ENCODE measurements around the gene PRKACB.
"Not testable (repeated sequence)": the region's sequence is repeated elsewhere in the genome, so short reads cannot be mapped to it uniquely, and the experiment has no call there.

The PRKACB gene

GRCh38 chr1:84223751-84224432 is 79.8 kb downstream of the PRKACB start:
- DNase-seq (ENCODE audit: low spot score), result no peak

- DNase-seq (ENCODE audit: low spot score), result no peak
Observed at GRCh38 chr1:84224905-84225304, 80.8 kb downstream of the PRKACB start.

- DNase-seq (ENCODE audit: low spot score), result no peak
Observed at GRCh38 chr1:84225646-84226045, 81.6 kb downstream of the PRKACB start.

GRCh38 chr1:84232676-84233075 is 88.6 kb downstream of the PRKACB start:
- DNase-seq (ENCODE audit: low spot score), result not testable (repeated sequence)

GRCh38 chr1:84236256-84236655 is 92.2 kb downstream of the PRKACB start:
- no peak for DNase-seq (ENCODE audit: low spot score)

GRCh38 chr1:84242641-84243040 is 98.6 kb downstream of the PRKACB start:
- DNase-seq (ENCODE audit: low spot score), result no peak

- no peak for DNase-seq (ENCODE audit: low spot score)
Observed at GRCh38 chr1:84245563-84245962, 101.5 kb downstream of the PRKACB start.

GRCh38 chr1:84246213-84246612 is 102.1 kb downstream of the PRKACB start:
- DNase-seq (ENCODE audit: low spot score), result no peak

GRCh38 chr1:84247425-84248220 is 103.6 kb downstream of the PRKACB start:
- DNase-seq (ENCODE audit: low spot score), result no peak

GRCh38 chr1:84250668-84251067 is 106.6 kb downstream of the PRKACB start:
- DNase-seq (ENCODE audit: low spot score), result no peak

- DNase-seq (ENCODE audit: low spot score), result no peak
Observed at GRCh38 chr1:84253036-84253435, 109.0 kb downstream of the PRKACB start.

- DNase-seq (ENCODE audit: low spot score), result peak; percentile 58
Observed at GRCh38 chr1:84253891-84254290, 109.8 kb downstream of the PRKACB start.

- DNase-seq (ENCODE audit: low spot score), result no peak
Observed at GRCh38 chr1:84254703-84255238, 110.7 kb downstream of the PRKACB start.

- DNase-seq (ENCODE audit: low spot score), result no peak
Observed at GRCh38 chr1:84255582-84255981, 111.5 kb downstream of the PRKACB start.

- no peak for DNase-seq (ENCODE audit: low spot score)
Observed at GRCh38 chr1:84257617-84258016, 113.5 kb downstream of the PRKACB start.

- no peak for DNase-seq (ENCODE audit: low spot score)
Observed at GRCh38 chr1:84259376-84259775, 115.3 kb downstream of the PRKACB start.

GRCh38 chr1:84259989-84260388 is 115.9 kb downstream of the PRKACB start:
- DNase-seq (ENCODE audit: low spot score), result no peak

GRCh38 chr1:84260852-84261518 is 116.9 kb downstream of the PRKACB start:
- DNase-seq (ENCODE audit: low spot score), result no peak

- DNase-seq (ENCODE audit: low spot score), result no peak
Observed at GRCh38 chr1:84264961-84265360, 120.9 kb downstream of the PRKACB start.

GRCh38 chr1:84265867-84266266 is 121.8 kb downstream of the PRKACB start:
- DNase-seq (ENCODE audit: low spot score), result no peak

- DNase-seq (ENCODE audit: low spot score), result no peak
Observed at GRCh38 chr1:84266748-84267147, 122.7 kb downstream of the PRKACB start.

- no peak for DNase-seq (ENCODE audit: low spot score)
Observed at GRCh38 chr1:84267476-84267875, 123.4 kb downstream of the PRKACB start.

- no peak for DNase-seq (ENCODE audit: low spot score)
Observed at GRCh38 chr1:84268346-84268745, 124.3 kb downstream of the PRKACB start.
